ENCODE data around the gene PRPF4. TPM values are rescaled to one million over a fixed set of nuclear protein-coding genes. Genes with fewer than 3 reads are reported as not detected.

Gene PRPF4
- total and polyA plus RNA-seq, 9 of the 15 experiments (the other 6 are each of a cell fraction or from before 2014, with no cell fraction given) = 25.8 to 66.0 (median 39.8) TPM

DNA sequence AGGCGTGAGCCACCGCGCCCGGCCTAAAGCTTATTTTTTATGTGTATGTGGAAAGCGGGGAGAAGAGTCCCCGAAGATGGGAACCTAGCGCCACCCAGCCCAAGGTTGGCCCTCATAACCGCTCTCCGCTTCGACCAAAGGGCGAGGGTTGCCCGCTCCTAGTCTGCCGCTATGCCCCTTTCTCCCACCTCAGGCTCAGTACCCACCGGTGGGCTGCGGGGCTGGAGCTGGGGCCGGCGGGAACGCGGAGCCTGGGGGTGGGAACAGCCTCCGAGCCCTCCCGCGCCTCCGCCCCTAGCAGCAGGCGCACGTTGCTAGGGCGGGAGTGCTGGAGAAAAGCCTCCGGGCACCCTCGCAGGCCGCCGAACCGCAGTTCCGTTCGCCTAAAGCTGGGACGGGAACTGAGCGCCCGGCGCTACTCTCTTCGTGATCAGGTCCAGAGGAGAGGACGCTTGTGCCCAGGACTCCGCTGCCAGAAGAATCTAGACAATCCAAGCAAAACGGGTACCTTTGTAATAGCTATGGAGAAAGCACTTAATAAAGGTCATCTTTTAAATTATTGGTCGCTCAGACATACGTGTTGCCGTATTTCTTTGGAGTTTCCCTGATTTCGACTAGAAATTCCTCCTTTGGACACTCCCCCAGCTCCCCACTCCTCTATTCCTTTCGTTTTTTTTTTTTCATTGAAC, 64.7 kb downstream of the PRPF4 start, which contains the start of gene WDR31 (continued):
- peak; percentile 5; the same call in 1 of the 2 replicates for TF ChIP-seq CHCHD3 (CRISPR knock-in tag; IDR thresholded peaks at IDR 0.05)
- peak; percentile 19; the same call in 1 of the 2 replicates for TF ChIP-seq SMAD4 (CRISPR knock-in tag; conservative IDR thresholded peaks at IDR 0.05)
- peak in 2 of 3 experiments; percentile 65 to 76 for TF ChIP-seq YY1 (IDR thresholded peaks at IDR 0.05; ENCODE audit: borderline replicate concordance in 1 of 3, control insufficient read depth in 1 of 3, extremely low read depth in 1 of 3, insufficient read depth in 3 of 3, insufficient read length in 1 of 3, insufficient replicate concordance in 2 of 3, low read depth in 1 of 3, low read length in 2 of 3)
- TF ChIP-seq, protein P1, sequence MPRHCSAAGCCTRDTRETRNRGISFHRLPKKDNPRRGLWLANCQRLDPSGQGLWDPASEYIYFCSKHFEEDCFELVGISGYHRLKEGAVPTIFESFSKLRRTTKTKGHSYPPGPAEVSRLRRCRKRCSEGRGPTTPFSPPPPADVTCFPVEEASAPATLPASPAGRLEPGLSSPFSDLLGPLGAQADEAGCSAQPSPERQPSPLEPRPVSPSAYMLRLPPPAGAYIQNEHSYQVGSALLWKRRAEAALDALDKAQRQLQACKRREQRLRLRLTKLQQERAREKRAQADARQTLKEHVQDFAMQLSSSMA (CRISPR knock-in tag; IDR thresholded peaks at IDR 0.05) = no peak
- no peak; the same call in 1 of the 2 replicates for TF ChIP-seq ZNF766 (CRISPR knock-in tag; conservative IDR thresholded peaks at IDR 0.05)
- no peak for TF ChIP-seq KLF10 (CRISPR knock-in tag; IDR thresholded peaks at IDR 0.05)
- peak; percentile 56 for TF ChIP-seq CREB1 (IDR thresholded peaks at IDR 0.05)
- TF ChIP-seq CREB1 (CRISPR knock-in tag; IDR thresholded peaks at IDR 0.05) = peak; percentile 40; the same call in 1 of the 2 replicates
- no peak for TF ChIP-seq HIVEP1 (CRISPR knock-in tag; IDR thresholded peaks at IDR 0.05)
- TF ChIP-seq, protein P2, sequence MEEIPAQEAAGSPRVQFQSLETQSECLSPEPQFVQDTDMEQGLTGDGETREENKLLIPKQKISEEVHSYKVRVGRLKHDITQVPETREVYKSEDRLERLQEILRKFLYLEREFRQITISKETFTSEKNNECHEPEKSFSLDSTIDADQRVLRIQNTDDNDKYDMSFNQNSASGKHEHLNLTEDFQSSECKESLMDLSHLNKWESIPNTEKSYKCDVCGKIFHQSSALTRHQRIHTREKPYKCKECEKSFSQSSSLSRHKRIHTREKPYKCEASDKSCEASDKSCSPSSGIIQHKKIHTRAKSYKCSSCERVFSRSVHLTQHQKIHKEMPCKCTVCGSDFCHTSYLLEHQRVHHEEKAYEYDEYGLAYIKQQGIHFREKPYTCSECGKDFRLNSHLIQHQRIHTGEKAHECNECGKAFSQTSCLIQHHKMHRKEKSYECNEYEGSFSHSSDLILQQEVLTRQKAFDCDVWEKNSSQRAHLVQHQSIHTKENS (CRISPR knock-in tag; IDR thresholded peaks at IDR 0.05) = no peak
- TF ChIP-seq TBP (optimal IDR thresholded peaks at IDR 0.05; ENCODE audit: low read depth, low read length) = peak; percentile 93
- TF ChIP-seq, protein P3, sequence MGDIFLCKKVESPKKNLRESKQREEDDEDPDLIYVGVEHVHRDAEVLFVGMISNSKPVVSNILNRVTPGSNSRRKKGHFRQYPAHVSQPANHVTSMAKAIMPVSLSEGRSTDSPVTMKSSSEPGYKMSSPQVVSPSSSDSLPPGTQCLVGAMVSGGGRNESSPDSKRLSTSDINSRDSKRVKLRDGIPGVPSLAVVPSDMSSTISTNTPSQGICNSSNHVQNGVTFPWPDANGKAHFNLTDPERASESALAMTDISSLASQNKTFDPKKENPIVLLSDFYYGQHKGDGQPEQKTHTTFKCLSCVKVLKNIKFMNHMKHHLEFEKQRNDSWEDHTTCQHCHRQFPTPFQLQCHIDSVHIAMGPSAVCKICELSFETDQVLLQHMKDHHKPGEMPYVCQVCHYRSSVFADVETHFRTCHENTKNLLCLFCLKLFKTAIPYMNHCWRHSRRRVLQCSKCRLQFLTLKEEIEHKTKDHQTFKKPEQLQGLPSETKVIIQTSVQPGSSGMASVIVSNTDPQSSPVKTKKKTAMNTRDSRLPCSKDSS (IDR thresholded peaks at IDR 0.05; ENCODE audit: low read depth, partially characterized antibody) = no peak
- TF ChIP-seq POLR2B (IDR thresholded peaks at IDR 0.05; ENCODE audit: low read depth, partially characterized antibody) = peak; percentile 71
- 0 out of 2 replicates have a peak, but pooled peaks have one; percentile 31 for TF ChIP-seq FOXJ3 (CRISPR knock-in tag; IDR thresholded peaks at IDR 0.05)
- TF ChIP-seq, protein P4, sequence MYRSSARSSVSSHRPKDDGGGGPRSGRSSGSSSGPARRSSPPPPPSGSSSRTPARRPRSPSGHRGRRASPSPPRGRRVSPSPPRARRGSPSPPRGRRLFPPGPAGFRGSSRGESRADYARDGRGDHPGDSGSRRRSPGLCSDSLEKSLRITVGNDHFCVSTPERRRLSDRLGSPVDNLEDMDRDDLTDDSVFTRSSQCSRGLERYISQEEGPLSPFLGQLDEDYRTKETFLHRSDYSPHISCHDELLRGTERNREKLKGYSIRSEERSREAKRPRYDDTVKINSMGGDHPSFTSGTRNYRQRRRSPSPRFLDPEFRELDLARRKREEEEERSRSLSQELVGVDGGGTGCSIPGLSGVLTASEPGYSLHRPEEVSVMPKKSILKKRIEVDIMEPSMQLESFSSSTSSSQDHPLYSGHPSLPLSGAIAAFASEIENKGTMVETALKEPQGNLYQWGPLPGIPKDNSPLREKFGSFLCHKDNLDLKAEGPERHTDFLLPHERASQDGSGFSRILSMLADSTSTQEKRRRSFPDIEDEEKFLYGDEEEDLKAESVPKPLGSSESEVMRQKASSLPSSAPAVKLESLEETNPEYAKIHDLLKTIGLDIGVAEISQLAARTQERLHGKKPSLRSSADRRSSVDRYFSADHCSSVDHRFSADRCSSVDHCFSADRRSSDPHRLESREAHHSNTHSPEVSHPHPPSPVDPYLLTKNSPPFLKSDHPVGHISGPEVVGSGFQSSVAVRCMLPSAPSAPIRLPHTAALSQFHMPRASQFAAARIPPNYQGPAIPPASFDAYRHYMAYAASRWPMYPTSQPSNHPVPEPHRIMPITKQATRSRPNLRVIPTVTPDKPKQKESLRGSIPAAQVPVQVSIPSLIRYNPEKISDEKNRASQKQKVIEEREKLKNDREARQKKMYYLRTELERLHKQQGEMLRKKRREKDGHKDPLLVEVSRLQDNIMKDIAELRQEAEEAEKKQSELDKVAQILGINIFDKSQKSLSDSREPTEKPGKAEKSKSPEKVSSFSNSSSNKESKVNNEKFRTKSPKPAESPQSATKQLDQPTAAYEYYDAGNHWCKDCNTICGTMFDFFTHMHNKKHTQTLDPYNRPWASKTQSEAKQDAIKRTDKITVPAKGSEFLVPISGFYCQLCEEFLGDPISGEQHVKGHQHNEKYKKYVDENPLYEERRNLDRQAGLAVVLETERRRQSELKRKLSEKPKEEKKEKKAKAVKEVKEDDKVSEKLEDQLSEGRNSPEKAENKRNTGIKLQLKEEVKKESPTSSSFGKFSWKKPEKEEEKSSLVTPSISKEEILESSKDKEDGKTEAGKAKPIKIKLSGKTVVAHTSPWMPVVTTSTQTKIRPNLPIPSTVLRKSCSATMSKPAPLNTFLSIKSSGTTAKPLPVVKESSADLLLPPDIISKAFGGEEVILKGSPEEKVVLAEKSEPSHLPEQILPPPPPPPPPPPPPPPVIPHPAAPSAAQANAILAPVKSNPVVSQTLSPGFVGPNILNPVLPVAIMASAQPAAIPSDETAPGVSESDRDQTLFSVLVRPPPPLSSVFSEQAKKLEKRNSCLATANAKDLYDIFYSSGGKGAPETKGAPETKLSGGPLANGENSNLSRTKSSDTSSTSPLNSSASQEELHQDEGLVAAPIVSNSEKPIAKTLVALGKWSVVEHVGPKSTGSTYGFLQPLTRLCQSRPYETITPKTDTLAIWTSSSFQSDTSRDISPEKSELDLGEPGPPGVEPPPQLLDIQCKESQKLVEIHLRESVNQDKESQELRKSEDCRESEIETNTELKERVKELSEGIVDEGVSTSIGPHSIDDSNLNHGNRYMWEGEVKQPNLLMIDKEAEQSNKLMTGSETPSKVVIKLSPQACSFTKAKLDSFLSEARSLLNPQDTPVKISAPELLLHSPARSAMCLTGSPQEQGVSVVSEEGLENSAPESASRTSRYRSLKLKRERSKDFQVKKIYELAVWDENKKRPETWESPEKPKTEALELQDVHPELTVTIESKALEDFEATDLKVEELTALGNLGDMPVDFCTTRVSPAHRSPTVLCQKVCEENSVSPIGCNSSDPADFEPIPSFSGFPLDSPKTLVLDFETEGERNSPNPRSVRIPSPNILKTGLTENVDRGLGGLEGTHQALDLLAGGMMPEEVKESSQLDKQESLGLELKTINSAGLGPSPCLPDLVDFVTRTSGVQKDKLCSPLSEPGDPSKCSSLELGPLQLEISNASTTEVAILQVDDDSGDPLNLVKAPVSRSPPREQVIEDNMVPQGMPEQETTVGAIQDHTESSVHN (IDR thresholded peaks at IDR 0.05; ENCODE audit: borderline replicate concordance in 1 of 2, low read depth in 1 of 2) = no peak

All from K562 (cell line).